Uterus (tissue), 2 donors: Measurements from ENCODE around the gene DPP10.

ENCODE experiments used
- POLR2A ChIP-seq, 2 donors: fragments of 450-650 bp; IDR thresholded peaks; one replicate each; pipeline ENCODE4 v1.6.1; 2016; ENCODE audit warnings: antibody characterized with exemption in 2 of 2, mild to moderate bottlenecking in 1 of 2, moderate library complexity in 1 of 2
- TF ChIP-seq, protein P1 (sequence below), 4 experiments: fragments of 200-600 bp in 2 of 4; fragments of 450-650 bp in 2 of 4; sonication (generic) in 2 of 4; IDR thresholded peaks; one replicate each; pipeline ENCODE4 v1.5.1; 2016 to 2019; ENCODE audit warnings: antibody characterized with exemption in 4 of 4, mild to moderate bottlenecking in 2 of 4, moderate library complexity in 1 of 4

DNA sequence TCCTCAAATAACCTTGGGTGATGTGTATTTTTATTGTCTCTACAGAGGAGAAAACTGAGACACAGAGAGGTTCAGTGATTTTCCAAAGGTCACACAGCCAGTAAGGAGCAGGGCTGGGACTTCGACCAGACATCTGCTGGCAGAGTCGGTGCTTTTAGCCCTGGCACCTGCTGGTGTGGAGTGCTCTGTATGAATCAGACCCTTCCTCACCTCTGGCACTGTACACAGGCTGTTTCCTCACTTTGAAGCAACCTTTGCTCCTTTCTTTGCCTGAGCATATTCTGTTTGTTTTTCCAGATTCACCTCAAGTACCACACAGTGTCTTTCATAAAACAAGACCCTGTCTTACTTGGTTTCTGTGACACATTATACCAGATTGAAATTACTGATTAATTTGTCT is 107.9 kb downstream of the DPP10 start:
- TF ChIP-seq, protein P1, sequence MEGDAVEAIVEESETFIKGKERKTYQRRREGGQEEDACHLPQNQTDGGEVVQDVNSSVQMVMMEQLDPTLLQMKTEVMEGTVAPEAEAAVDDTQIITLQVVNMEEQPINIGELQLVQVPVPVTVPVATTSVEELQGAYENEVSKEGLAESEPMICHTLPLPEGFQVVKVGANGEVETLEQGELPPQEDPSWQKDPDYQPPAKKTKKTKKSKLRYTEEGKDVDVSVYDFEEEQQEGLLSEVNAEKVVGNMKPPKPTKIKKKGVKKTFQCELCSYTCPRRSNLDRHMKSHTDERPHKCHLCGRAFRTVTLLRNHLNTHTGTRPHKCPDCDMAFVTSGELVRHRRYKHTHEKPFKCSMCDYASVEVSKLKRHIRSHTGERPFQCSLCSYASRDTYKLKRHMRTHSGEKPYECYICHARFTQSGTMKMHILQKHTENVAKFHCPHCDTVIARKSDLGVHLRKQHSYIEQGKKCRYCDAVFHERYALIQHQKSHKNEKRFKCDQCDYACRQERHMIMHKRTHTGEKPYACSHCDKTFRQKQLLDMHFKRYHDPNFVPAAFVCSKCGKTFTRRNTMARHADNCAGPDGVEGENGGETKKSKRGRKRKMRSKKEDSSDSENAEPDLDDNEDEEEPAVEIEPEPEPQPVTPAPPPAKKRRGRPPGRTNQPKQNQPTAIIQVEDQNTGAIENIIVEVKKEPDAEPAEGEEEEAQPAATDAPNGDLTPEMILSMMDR (IDR thresholded peaks at IDR 0.05) = no peak
- TF ChIP-seq POLR2A (IDR thresholded peaks at IDR 0.05) = no peak
